Measurements from ENCODE around the gene C16orf87.

The C16orf87 gene

DNA sequence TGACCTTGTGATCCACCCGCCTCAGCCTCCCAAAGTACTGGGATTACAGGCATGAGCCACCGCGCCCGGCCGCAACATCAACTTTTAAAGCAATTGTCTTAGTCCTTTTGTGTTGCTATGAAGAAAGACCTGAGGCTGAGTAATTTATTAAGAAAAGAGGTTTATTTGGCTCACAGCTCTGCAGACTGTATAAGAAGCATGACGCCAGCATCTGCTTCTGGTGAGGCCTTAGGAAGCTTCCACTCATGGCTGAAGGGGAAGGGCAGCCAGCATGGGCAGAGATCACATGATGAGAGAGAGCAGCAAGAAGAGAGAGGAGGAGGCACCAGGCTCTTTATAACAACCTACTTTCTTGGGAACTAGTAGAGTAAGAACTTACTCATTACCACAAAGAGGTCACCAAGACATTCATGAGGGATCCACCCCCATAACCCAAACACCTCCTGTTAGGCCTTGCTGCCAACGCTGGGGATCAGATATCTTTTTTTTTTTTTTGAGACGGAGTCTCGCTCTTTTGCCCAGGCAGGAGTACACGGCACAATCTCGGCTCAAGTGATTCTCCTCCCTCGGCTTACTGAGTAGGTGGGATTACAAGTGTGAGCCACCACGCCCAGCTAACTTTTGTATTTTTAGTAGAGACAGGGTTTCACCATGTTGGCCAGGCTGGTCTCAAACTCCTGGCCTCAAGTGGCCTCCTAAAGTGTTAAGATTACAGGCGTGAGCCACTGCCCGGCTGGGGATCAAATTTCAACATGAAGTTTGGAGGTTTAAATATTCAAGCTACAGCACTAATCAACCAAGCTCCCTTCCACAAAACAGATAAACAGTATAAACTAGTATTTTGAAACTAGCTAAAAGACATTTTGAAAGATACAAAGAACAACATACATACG, 31.8 kb upstream of the C16orf87 start:
- no peak overlapping the region for H3K4me3 ChIP-seq (replicated peaks in 1 of 2; ENCODE audit: low read depth in 2 of 2, low read length in 2 of 2)
- TF ChIP-seq CTCF (IDR thresholded peaks at IDR 0.05; ENCODE audit: low read depth, low read length), result no peak
- DNase-seq (ENCODE audit: low read depth in 2 of 2), result peak in 1 of 2 donors; percentile 51

DNA sequence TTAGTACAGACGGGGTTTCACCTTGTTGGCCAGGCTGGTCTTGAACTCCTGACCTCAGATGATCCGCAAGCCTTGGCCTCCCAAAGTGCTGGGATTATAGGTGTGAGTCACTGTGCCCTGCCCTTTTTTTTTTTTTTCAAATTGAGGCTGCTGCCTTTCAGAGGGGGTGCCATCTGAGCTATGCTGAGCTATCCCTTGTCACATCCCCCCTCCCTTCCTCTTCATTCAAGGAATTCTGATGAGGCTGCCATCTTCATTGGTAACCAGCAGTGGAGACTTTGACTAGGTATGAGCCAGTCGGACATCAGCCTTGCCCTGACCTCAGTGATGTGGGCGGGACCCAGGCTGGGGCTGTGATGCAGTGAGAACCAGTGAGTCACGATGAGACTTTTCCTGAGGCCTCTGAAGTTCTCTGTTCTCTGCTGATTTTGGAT, 28.8 kb upstream of the C16orf87 start:
- H3K4me3 ChIP-seq (replicated peaks in 1 of 2; ENCODE audit: low read depth in 2 of 2, low read length in 2 of 2), result no peak overlapping the region
- TF ChIP-seq CTCF (IDR thresholded peaks at IDR 0.05; ENCODE audit: low read depth, low read length), result no peak
- peak; percentile 72 to 95 for DNase-seq (ENCODE audit: low read depth in 2 of 2)

DNA sequence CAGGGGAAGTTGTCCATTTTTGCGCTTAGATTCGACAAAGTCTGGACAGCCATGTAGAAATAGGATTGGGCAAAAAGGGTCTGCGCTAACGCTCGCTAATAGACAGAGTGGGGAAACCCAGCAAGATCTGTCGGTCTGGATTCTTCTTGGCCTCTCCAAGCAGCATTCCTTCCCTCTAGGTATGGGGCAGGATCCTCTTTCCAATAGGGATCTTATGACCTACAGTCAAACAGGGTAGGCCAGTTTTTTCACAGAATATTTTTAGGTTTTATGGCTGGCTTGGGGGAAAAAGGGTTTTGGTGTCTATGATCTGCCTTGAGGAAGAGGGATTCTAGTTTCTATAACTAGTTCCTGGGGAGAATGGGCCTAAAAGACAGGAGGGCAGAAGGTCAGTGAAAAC, 27.2 kb upstream of the C16orf87 start:
- DNase-seq (ENCODE audit: low read depth in 2 of 2), result no peak
- no peak overlapping the region for H3K4me3 ChIP-seq (replicated peaks in 1 of 2; ENCODE audit: low read depth in 2 of 2, low read length in 2 of 2)
- no peak for TF ChIP-seq CTCF (IDR thresholded peaks at IDR 0.05; ENCODE audit: low read depth, low read length)

- H3K4me3 ChIP-seq (replicated peaks in 1 of 2; ENCODE audit: low read depth in 2 of 2, low read length in 2 of 2), result no peak overlapping the region
- peak; percentile 49 to 74 for DNase-seq (ENCODE audit: low read depth in 2 of 2)
- TF ChIP-seq CTCF (IDR thresholded peaks at IDR 0.05; ENCODE audit: low read depth, low read length), result peak; percentile 60
Observed at GRCh38 chr16:46857368-46857945, 26.5 kb upstream of the C16orf87 start.

- no peak overlapping the region for H3K4me3 ChIP-seq (replicated peaks in 1 of 2; ENCODE audit: low read depth in 2 of 2, low read length in 2 of 2)
- DNase-seq (ENCODE audit: low read depth in 2 of 2), result no peak
- no peak for TF ChIP-seq CTCF (IDR thresholded peaks at IDR 0.05; ENCODE audit: low read depth, low read length)
Observed at GRCh38 chr16:46855389-46855788, 24.4 kb upstream of the C16orf87 start.

DNA sequence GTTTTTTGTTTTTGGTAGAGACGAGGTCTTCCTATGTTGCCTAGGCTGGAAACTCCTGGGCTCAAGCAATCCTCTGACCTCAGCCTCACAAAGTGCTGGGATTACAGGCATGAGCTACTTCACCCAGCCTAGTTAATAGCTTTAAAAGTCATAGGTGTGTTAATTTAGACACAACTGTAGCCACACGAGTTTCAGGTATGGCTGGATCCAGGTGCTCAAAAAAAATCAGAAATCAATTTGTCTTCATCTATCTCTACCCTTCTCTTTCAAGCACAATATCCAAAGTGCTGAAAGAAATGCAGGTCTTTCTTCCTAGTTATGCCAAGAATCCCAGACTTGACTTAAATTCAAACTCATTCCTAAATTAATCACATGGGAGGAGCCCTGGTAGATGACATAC, 23.9 kb upstream of the C16orf87 start:
- no peak for DNase-seq (ENCODE audit: low read depth in 2 of 2)
- no peak for TF ChIP-seq CTCF (IDR thresholded peaks at IDR 0.05; ENCODE audit: low read depth, low read length)
- H3K4me3 ChIP-seq (replicated peaks in 1 of 2; ENCODE audit: low read depth in 2 of 2, low read length in 2 of 2), result no peak overlapping the region

Data from cardiac fibroblast (primary cell).